Posterior cingulate gyrus (tissue), 11 donors: Measurements from ENCODE around the gene MEGF11.

ENCODE experiments used
- DNase-seq, 10 donors: peaks; one replicate each; pipeline versions ENCODE4 v3.0.0 to v3.0.0-alpha.2; 2020 to 2021; ENCODE audit warnings: mixed read lengths in 3 of 10
- intact Hi-C: fragments of 100-400 bp; cut with DNase I; formaldehyde crosslinking; loops from one replicate; pipeline ENCODE4 v1.15.1; 2023

MEGF11 gene

DNA sequence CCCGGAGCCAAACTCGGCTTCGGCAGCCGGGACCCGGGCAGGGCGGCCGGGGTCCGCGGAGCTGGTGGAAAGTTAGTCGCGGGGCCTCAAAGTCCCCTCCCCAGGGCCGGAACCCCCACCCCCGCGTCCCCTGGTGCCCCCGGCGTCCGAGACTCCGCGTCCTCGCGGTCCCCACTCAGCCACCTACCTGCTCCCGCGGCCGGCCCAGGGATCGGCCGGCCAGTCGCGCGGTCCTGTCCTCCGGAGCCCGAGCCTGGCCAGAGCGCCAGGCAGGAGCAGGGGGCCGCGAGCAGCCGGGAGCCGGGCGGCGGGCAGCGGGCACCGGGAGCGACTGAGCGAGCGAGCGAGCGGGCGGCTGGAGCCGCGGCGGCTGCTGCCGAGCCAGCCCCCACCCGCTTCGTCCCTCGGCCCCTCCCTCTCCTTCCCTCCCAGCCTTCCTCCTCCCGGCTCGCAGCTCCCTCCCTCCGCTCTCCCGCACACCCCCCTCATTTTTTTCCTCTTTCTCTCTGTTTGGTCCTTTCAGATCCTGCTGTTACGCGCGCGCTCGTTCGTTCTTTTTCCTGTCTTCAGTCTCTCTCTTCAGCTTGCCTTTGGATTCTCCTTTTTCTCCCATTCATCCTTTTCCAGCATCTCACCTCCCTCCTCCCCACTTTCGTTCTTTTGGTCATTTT, at the start of gene MEGF11:
Gene MEGF11, minus strand, starts transcription at position 333 of the 671 bp plus-strand sequence. CDS start 125,347 bp downstream, outside the sequence.
- intact Hi-C loops, result loop anchor here (2.0 kb wide), 1 partner anchor 33 kb away; no protein-coding TSS in a partner anchor
- peak in 9 of 10 donors; percentile 22 to 90 (median 49) for DNase-seq

DNA sequence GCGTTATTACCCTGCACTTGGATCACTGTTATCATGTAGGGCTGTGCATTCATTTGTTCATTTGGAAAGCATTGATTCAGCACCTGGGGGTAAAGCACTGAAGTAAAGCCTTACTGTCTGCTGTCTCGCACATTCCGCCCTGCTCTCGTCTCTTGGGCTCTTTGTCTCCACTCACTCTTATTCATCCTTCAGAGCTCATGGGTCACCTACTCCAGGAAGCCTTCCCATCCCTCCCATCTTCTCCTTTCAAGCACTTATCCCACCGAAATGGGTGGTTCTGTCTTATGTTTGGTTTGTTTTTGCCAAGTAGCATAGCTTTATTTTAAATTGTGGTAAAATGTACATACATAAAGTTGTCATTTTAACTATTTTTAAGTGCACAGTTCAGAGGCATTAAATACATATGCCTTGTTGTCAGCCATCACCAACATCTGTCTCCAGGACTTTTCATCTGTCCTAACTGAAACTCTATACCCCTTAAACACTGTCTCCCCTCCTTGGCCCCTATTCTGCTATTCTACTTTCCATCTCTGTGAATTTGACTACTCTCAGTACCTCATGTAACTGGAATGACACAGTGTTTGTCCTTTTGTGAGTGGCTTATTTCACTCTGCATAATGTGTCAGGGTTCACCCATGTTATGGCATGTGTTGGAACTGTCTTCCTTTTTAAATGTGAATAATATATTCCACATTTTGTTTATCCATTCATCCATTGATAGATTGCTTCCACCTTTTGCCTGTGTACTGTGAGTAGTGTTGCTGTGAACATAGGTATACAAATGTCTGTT, 49.1 kb upstream of the MEGF11 start:
- intact Hi-C loops, result no loop called here

DNA sequence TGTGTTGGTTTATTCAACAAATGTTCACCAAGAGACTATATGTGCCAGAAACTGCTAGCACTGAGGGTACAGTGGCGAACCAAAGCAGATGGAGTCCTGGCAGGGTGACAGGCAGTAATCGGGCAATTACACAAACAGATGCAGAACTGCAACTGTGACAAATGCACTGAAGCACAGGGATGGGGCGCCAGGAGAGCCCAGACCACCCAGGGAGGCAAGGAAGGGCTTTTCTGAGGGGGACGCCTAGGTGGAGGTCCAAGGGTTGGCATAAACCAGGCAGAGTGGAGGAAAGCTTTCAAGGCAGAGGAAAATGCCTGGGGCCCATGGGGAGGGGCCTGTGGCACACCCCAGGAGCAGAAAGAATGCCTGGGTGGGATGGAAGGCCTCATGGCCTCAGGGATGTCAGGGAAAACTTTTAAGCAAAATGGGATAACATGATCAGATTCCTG, 45.3 kb upstream of the MEGF11 start:
- peak in 1 of 10 donors; percentile 8 for DNase-seq
- intact Hi-C loops, result loop anchor here (10.0 kb wide), 2 partner anchors 164 to 664 kb away; no protein-coding TSS in a partner anchor

More for the DNA sequence above, 49.1 kb upstream of the MEGF11 start:
- no peak for DNase-seq

GRCh38 chr15:66296186-66296585, 42.6 kb upstream of the MEGF11 start:
- intact Hi-C loops, result loop anchor here (10.0 kb wide), 2 partner anchors 161 to 661 kb away; no protein-coding TSS in a partner anchor
- DNase-seq, result no peak

GRCh38 chr15:66294932-66295235, 41.3 kb upstream of the MEGF11 start:
- DNase-seq, result no peak
- intact Hi-C loops, result loop anchor here (5.0 to 10.0 kb wide), 4 partner anchors 160 to 660 kb away; partner anchors contain the start of gene SNAPC5

DNA sequence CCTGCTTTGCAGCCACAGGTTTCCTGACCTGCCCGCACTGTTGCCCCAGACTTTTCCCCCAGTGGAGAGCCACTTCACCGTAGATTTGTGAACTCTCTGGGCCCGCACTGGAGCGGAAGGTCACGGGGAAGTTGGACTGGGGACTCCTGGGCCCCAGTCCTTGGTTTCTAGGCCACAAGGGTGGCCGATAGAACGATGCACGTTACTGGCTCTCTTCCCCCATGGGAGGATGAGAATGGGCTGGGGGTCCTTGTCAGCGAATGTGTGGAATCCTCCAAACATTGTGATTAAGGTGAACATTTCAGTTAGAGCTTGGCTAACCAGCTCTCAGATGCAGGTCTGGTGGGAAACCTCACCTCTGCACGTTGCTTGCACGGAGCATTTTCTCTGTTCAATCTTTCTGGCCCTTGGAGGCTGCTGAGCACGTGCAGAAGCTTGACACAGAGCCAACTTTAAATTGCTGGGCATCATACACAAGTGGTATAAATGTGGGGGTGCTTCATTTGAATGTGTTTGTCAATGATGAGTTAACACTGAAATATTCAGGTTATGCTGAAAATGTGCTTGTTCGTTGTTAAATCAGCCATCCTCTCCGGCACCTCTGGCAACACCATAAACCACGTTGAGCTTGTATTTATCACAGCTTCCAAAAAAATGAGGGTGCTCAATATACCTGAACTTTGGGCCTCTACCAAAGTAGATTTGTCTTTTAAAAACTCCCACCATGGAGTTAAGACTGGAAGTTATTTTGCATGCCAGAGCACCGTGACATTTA, 40.8 kb upstream of the MEGF11 start:
- DNase-seq, result peak in 2 of 10 donors; percentile 13 to 18
- intact Hi-C loops, result loop anchor here (5.0 to 10.0 kb wide), 4 partner anchors 160 to 660 kb away; partner anchors contain the start of gene SNAPC5

DNA sequence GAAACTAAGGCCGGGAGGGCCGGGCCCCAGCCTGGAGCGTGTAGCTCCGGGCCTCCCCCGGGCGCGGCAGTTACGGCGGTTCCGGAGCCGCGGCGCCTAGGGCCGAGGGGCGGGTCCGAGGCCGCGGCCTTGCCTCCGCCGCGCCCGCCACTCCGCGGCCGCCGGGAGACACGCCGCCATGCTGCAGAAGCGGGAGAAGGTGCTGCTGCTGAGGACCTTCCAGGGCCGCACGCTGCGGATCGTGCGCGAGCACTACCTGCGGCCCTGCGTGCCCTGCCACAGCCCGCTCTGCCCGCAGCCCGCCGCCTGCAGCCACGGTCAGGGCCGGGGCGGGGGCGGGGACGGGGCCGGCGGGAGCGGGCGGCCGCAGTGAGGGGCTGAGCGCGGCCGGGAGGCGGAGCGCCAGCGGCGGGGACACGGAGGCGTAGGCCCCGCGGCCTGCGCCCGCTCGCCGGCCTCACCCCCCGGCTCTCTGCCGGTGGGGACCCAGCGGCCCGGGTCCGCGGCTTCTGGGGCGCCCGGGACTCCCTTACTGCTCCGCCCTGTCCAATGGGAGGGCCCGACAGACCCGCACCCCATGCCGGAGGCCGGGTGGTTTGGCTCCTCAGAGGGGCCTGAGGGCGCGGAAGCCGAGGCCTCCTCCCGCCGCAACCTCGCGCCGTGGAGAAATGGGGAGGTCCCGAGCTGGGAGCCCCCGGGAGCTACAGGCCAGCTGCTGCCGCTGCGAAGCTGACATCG, 40.0 kb upstream of the MEGF11 start, which contains the start of gene DIS3L:
Gene DIS3L, plus strand, starts transcription at position 150 of the 738 bp plus-strand sequence. Its CDS starts 29 bp downstream, at position 179.
- intact Hi-C loops, result loop anchor here (5.0 to 10.0 kb wide), 4 partner anchors 159 to 659 kb away; partner anchors contain the start of gene SNAPC5
- DNase-seq, result peak; percentile 23 to 91 (median 42)

GRCh38 chr15:66292571-66293418, 39.2 kb upstream of the MEGF11 start:
- intact Hi-C loops, result loop anchor here (5.0 to 10.0 kb wide), 4 partner anchors 158 to 658 kb away; partner anchors contain the start of gene SNAPC5
- DNase-seq, result peak in 1 of 10 donors; percentile 10

DNA sequence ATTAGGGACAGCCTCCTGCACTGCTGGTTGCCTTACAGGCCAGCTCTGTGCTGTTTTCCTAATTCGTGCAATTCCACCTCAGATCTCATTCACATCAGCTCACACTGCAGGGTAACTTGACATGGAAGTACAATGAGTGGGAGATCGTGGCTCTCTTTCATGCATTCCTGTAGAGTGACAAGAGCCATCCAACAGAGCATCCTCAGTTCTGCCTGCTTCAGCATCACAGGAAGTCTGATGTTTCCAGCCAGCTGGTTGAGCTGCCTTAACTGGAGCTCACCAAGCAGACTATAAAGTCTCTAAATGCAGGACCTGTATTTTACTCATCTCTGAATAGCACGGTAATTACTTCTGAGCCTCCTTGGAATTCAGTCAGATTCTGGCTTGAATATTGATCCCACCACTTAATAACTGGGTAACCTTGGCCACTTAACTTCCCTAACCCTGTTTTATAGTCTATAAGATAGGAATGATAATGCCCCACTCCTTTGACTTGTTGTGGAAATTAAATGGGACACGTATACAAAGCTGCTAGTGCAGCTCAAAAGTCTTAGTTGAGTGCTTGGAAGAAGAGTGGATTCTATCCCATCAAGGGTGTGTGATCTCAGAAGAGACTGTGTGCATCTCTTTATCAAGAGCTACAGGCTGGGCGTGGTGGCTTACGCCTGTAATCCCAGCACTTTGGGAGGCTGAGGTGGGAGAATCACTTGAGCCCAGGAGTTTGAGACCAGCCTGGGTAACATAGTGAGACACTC, 38.4 kb upstream of the MEGF11 start:
- no peak for DNase-seq
- intact Hi-C loops, result loop anchor here (5.0 to 10.0 kb wide), 4 partner anchors 157 to 657 kb away; partner anchors contain the start of gene SNAPC5

DNA sequence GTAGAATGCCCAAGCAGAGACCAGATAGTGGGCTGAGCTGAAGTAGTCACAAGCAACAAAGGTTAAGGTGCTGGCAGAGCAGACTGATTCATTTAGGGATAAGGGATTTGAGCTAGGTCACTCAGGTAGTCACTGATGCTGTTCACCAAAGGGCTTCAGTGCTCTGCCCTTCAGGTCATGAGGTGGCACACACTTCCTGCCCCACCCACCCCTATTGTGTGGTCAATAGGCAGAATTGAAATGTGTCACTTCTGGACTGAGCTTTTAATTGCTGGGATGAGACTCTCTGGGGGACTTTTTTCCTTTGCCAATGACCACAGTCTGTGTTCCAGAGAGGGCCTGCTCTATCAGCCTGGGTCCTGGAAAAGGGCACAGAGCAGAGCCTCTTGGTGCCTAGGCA, 37.0 kb upstream of the MEGF11 start:
- DNase-seq, result no peak
- intact Hi-C loops, result loop anchor here (5.0 to 10.0 kb wide), 4 partner anchors 156 to 656 kb away; partner anchors contain the start of gene SNAPC5

DNA sequence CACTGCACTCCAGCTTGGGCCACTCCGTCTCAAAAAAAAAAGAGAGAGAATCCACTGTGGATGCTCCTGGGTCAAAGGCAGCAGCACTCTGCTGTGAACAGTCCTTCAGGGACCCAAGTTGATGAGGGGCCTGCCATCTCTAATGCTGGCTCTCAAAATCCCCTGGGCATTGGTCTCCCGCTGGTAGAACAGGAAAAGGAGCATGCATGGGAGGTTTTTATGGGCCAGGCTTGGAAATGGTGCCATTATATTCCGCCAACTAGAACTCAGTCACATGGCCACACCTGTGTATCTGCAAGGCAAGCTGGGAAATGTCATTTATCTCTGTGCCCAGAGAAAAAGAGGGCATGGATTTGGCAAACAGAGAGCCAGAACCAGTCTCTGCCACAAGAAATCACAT, 36.5 kb upstream of the MEGF11 start:
- no peak for DNase-seq
- intact Hi-C loops, result loop anchor here (5.0 to 10.0 kb wide), 4 partner anchors 155 to 655 kb away; partner anchors contain the start of gene SNAPC5

GRCh38 chr15:66288551-66289185, 35.1 kb upstream of the MEGF11 start:
- intact Hi-C loops, result loop anchor here (5.0 kb wide), 1 partner anchor 371 kb away; no protein-coding TSS in a partner anchor
- DNase-seq, result no peak

DNA sequence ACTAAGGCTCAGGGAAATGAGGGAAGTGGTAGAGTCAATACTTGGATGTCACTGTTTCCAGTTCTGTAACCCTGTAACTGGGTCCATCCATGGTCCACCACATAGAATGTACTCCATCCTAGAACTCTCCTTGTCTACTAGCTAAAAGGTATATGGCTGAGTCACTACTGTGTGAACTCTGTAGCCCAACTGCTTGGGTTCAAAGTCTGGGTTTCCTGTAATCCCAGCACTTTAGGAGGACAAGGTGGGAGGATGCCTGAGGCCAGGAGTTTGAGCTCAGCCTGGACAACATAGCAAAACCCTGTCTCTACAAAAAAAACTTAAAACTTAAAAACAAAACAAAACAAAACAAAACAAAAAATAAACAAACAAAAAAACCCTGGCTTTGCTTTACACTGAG, 34.5 kb upstream of the MEGF11 start:
- DNase-seq, result no peak
- intact Hi-C loops, result loop anchor here (5.0 kb wide), 1 partner anchor 371 kb away; no protein-coding TSS in a partner anchor

DNA sequence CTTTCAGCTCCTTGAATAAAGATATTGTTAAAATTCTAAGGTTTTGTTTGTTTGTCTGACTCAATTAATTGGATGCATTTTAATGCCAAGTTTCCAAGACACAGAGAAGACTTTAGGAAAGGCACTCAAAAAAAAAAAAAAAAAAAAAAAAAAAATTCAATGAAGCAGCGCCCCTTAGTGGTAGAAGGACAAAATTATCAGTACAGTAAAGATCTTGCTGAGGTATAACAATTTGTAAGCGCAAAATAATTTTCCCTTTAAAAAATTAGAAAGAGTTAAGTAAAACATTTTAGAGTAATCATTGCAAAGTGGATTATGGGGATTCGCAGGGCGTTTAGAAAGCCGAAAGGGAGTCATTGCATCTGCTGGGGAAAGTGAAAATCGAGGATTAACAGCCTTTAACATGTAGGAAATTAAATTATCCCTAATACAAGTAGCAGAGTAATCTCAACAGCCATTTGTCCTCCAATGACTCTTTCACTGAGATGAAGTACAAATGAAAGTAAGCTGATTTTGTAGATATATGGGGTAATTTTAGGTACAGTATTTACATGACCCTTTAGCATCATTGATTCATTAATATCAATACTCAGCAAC, 34.0 kb upstream of the MEGF11 start:
- intact Hi-C loops, result loop anchor here (2.0 to 5.0 kb wide), 2 partner anchors 35 to 370 kb away; partner anchors contain the start of gene MEGF11

GRCh38 chr15:66285533-66286280, 32.2 kb upstream of the MEGF11 start:
- peak in 1 of 10 donors; percentile 36 for DNase-seq
- intact Hi-C loops, result loop anchor here (2.0 to 5.0 kb wide), 2 partner anchors 33 to 368 kb away; partner anchors contain the start of gene MEGF11

More for the DNA sequence above, 34.0 kb upstream of the MEGF11 start:
- no peak for DNase-seq

DNA sequence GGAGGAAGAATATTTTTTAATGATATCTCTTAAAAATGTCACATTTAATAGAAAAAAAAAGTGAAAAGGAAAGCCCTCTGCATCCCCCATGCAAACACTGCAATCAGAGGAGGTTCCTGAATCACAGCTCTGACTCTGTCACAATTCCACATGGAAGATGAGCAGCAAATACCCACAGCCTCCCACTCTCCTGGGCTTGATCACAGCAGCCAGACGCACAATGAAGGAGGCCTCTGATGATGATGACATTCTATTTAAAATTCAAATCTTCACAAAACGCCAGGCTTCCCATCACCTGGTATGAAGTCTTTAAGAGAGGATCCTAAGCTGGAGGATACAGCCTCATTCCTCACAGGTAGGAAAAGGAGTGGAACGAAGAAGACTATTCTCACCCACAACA, 30.7 kb upstream of the MEGF11 start:
- intact Hi-C loops, result no loop called here
- no peak for DNase-seq
